Gastroesophageal sphincter (tissue), 3 donors: Measurements from ENCODE around the gene ATP5F1E.

ENCODE experiments used
- CTCF ChIP-seq, 4 experiments: fragments of 200-600 bp in 2 of 4; fragments of 450-650 bp in 2 of 4; sonication (generic) in 1 of 4; IDR thresholded peaks; one replicate each; pipeline ENCODE4 v1.5.1; 2017 to 2019; ENCODE audit warnings: antibody characterized with exemption in 4 of 4, mild to moderate bottlenecking in 2 of 4, moderate library complexity in 2 of 4
- EP300 ChIP-seq: sonication (generic); formaldehyde crosslinking; IDR thresholded peaks from one replicate; pipeline ENCODE4 v1.6.1; 2017; ENCODE audit warnings: antibody characterized with exemption, mild to moderate bottlenecking
- POLR2A ChIP-seq, 2 donors: fragments of 450-650 bp; IDR thresholded peaks; one replicate each; pipeline ENCODE4 v1.6.1; 2017; ENCODE audit warnings: antibody characterized with exemption in 2 of 2, mild to moderate bottlenecking in 2 of 2, moderate library complexity in 1 of 2
- POLR2AphosphoS5 ChIP-seq: sonication (generic); formaldehyde crosslinking; IDR thresholded peaks from one replicate; pipeline ENCODE4 v1.6.1; 2017; ENCODE audit warnings: antibody characterized with exemption

GRCh38 chr20:58985656-58986055, 46.5 kb downstream of the ATP5F1E start:
- TF ChIP-seq CTCF (IDR thresholded peaks at IDR 0.05), result no peak
- no peak for TF ChIP-seq POLR2AphosphoS5
- no peak for TF ChIP-seq POLR2A (IDR thresholded peaks at IDR 0.05)
- no peak for TF ChIP-seq EP300
